CD14-positive monocyte (primary cell): ENCODE data around the gene GSKIP. TPM values are rescaled to one million over a fixed set of nuclear protein-coding genes. Genes with fewer than 3 reads are reported as not detected.

Experiments
- DNase-seq, 3 donors: peaks; one replicate each; pipeline ENCODE4 v3.0.0-alpha.2; 2011 to 2022
- H2AFZ ChIP-seq: 2 replicates; pipeline ENCODE4 v1.6.0; 2012; ENCODE audit warnings: mild to moderate bottlenecking, low read depth, low read length, inconsistent platforms; ENCODE audit not compliant: insufficient read depth, poor library complexity, severe bottlenecking
- H3K27ac ChIP-seq, 2 donors: 1 replicate in 1 of 2; 2 replicates in 1 of 2; pipeline ENCODE4 v1.5.1; 2012 to 2013; ENCODE audit warnings: low read length in 2 of 2, control low read depth in 1 of 2, inconsistent platforms in 1 of 2, low read depth in 1 of 2, mild to moderate bottlenecking in 1 of 2
- H3K27me3 ChIP-seq, 2 donors: one replicate each; pipeline versions ENCODE4 v1.6.0 to v1.6.1; 2011 to 2013; ENCODE audit warnings: low read length in 2 of 2; ENCODE audit not compliant: control insufficient read depth in 2 of 2, insufficient read depth in 2 of 2
- H3K36me3 ChIP-seq, 2 donors: replicated peaks in 1 of 2; 1 replicate in 1 of 2; 2 replicates in 1 of 2; pipeline versions ENCODE4 v1.5.1 to v1.6.1; 2012 to 2013; ENCODE audit warnings: low read length in 2 of 2, control low read depth in 1 of 2, inconsistent platforms in 1 of 2, mild to moderate bottlenecking in 1 of 2; ENCODE audit not compliant: insufficient read depth in 2 of 2, control insufficient read depth in 1 of 2
- H3K4me1 ChIP-seq, 2 donors: 1 replicate in 1 of 2; 2 replicates in 1 of 2; pipeline versions ENCODE4 v1.5.1 to v1.6.1; 2012 to 2013; ENCODE audit warnings: low read length in 2 of 2, control low read depth in 1 of 2, inconsistent platforms in 1 of 2, mild to moderate bottlenecking in 1 of 2, moderate library complexity in 1 of 2; ENCODE audit not compliant: insufficient read depth in 2 of 2, control insufficient read depth in 1 of 2
- H3K4me2 ChIP-seq: replicated peaks from 2 replicates; pipeline ENCODE3; 2012; ENCODE audit warnings: low read length, moderate library complexity, mild to moderate bottlenecking; ENCODE audit not compliant: poor library complexity, severe bottlenecking; ENCODE audit errors: extremely low read depth
- H3K4me3 ChIP-seq, 3 experiments: fragments of 200-600 bp in 1 of 3; sonication (generic) in 1 of 3; replicated peaks in 1 of 3; 1 replicate in 2 of 3; 2 replicates in 1 of 3; pipeline ENCODE4 v1.5.1; 2011 to 2013; ENCODE audit warnings: low read length in 3 of 3, mild to moderate bottlenecking in 3 of 3, control low read depth in 2 of 3, low read depth in 2 of 3, inconsistent platforms in 1 of 3, moderate library complexity in 1 of 3
- H3K79me2 ChIP-seq: 2 replicates; pipeline ENCODE4 v1.6.0; 2012; ENCODE audit warnings: mild to moderate bottlenecking, control low read depth, inconsistent platforms, low read length, moderate library complexity; ENCODE audit not compliant: insufficient read depth
- H3K9ac ChIP-seq: 2 replicates; pipeline ENCODE4 v1.6.0; 2017; ENCODE audit warnings: low read length, mild to moderate bottlenecking; ENCODE audit not compliant: insufficient read depth, poor library complexity, severe bottlenecking
- H3K9me3 ChIP-seq, 2 donors: replicated peaks in 1 of 2; 1 replicate in 1 of 2; 2 replicates in 1 of 2; pipeline versions ENCODE4 v1.5.1 to v1.6.1; 2012 to 2013; ENCODE audit warnings: low read length in 2 of 2, control low read depth in 1 of 2; ENCODE audit not compliant: control insufficient read depth in 1 of 2, insufficient read depth in 1 of 2
- H4K20me1 ChIP-seq: 2 replicates; pipeline ENCODE4 v1.6.0; 2012; ENCODE audit warnings: mild to moderate bottlenecking, low read length, control low read depth, moderate library complexity; ENCODE audit not compliant: insufficient read depth
- H3K27ac Mint-ChIP-seq, 7 donors: one replicate each; pipeline ENCODE4 v1.8.0; 2020; ENCODE audit warnings: mild to moderate bottlenecking in 7 of 7, mixed read lengths in 7 of 7, moderate library complexity in 6 of 7, inconsistent platforms in 2 of 7
- H3K27me3 Mint-ChIP-seq, 3 donors: one replicate each; pipeline ENCODE4 v1.8.0; 2021 to 2022; ENCODE audit warnings: low read depth in 3 of 3, mild to moderate bottlenecking in 3 of 3, mixed read lengths in 3 of 3, moderate library complexity in 3 of 3, inconsistent platforms in 1 of 3
- H3K36me3 Mint-ChIP-seq, 2 donors: one replicate each; pipeline ENCODE4 v1.8.0; 2020; ENCODE audit warnings: mixed read lengths in 2 of 2, inconsistent platforms in 1 of 2, mild to moderate bottlenecking in 1 of 2
- H3K4me1 Mint-ChIP-seq: one replicate; pipeline ENCODE4 v1.8.0; 2020; ENCODE audit warnings: mild to moderate bottlenecking, mixed read lengths
- H3K4me3 Mint-ChIP-seq, 2 donors: one replicate each; pipeline ENCODE4 v1.8.0; 2020; ENCODE audit warnings: mild to moderate bottlenecking in 2 of 2, mixed read lengths in 2 of 2, moderate library complexity in 1 of 2
- H3K9me3 Mint-ChIP-seq, 7 donors: one replicate each; pipeline ENCODE4 v1.8.0; 2020 to 2022; ENCODE audit warnings: mixed read lengths in 7 of 7, mild to moderate bottlenecking in 6 of 7, moderate library complexity in 6 of 7, inconsistent platforms in 2 of 7
- WGBS: methylation state at CpG from one replicate; pipeline ENCODE4 v1.1.5; 2013; ENCODE audit warnings: missing lambda C conversion rate; ENCODE audit not compliant: insufficient coverage; 5-methylcytosine and 5-hydroxymethylcytosine counted together
- intact Hi-C, 2 donors: fragments of 100-400 bp; cut with micrococcal nuclease; formaldehyde crosslinking; loops; one replicate each; pipeline versions ENCODE4 v1.15.0 to v1.15.1; 2023
- polyA plus RNA-seq, 3 donors: library from polyadenylated mRNA; depleted of rRNA in 1 of 3; unstranded in 2 of 3; stranded (reverse) in 1 of 3; fragments of 300-500 nt in 2 of 3; fragments of >200 nt in 1 of 3; fragmentation: Illumina TruSeq in 2 of 3; gene quantifications; 1 replicate in 2 of 3; 2 replicates in 1 of 3; pipeline ENCODE4 v1.2.3, GENCODE V29; 2012 to 2021
- TF ChIP-seq, protein P1 (sequence below): fragments of 200-600 bp; IDR thresholded peaks from one replicate; pipeline ENCODE4 v1.8.0; 2022; ENCODE audit warnings: antibody characterized with exemption, mild to moderate bottlenecking

GSKIP gene
- polyA plus RNA-seq, 3 donors = 3.1 to 24.7 (median 20.7) TPM

DNA sequence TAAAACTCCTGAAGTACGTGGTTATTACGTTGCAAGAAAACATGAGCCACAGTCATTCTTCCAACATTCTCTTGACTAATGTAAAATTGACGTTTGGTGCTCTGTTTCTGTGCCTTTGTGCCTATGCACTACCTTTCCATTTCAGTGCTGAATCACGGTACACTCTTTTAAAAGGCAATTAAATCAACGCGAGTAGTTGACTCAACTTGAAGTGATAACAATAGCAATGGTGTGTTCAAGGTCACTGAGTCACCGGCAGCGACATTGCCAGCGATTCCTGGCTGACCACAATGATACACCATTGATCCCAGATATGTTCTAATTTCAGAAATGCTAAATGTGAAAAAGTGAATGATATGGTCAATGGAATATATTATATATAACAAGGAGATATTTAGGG, 46.4 kb downstream of the GSKIP start:
- H3K4me1 ChIP-seq = no peaks in the 10 kb centered on the region
- TF ChIP-seq, protein P1, sequence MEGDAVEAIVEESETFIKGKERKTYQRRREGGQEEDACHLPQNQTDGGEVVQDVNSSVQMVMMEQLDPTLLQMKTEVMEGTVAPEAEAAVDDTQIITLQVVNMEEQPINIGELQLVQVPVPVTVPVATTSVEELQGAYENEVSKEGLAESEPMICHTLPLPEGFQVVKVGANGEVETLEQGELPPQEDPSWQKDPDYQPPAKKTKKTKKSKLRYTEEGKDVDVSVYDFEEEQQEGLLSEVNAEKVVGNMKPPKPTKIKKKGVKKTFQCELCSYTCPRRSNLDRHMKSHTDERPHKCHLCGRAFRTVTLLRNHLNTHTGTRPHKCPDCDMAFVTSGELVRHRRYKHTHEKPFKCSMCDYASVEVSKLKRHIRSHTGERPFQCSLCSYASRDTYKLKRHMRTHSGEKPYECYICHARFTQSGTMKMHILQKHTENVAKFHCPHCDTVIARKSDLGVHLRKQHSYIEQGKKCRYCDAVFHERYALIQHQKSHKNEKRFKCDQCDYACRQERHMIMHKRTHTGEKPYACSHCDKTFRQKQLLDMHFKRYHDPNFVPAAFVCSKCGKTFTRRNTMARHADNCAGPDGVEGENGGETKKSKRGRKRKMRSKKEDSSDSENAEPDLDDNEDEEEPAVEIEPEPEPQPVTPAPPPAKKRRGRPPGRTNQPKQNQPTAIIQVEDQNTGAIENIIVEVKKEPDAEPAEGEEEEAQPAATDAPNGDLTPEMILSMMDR = no peak
- Mint-ChIP-seq H3K36me3 (no peaks in the 10 kb centered on the region), H3K27me3 (peaks cover 0 to 5% (median 3%) of the 10 kb centered on the region in 3 donors), H3K4me1 (no peaks in the 10 kb centered on the region), H3K4me3 (no peak overlapping the region), H3K9me3 (peaks cover 0 to 2% (median 0%) of the 10 kb centered on the region in 7 donors), H3K27ac (no peak overlapping the region)
- H3K36me3 ChIP-seq = no peaks in the 10 kb centered on the region
- H2AFZ ChIP-seq = no peak overlapping the region
- no peaks in the 10 kb centered on the region for H4K20me1 ChIP-seq
- H3K27ac ChIP-seq = no peak overlapping the region
- no peaks in the 10 kb centered on the region for H3K79me2 ChIP-seq
- intact Hi-C loops = no loop called here
- no peak for DNase-seq
- H3K9me3 ChIP-seq = no peaks in the 10 kb centered on the region
- H3K4me3 ChIP-seq = no peak overlapping the region
- no peak overlapping the region for H3K9ac ChIP-seq
- no peaks in the 10 kb centered on the region for H3K27me3 ChIP-seq
- WGBS = 100% methylated on average over 2 of the region's 9 CpGs
- H3K4me2 ChIP-seq = no peak overlapping the region

DNA sequence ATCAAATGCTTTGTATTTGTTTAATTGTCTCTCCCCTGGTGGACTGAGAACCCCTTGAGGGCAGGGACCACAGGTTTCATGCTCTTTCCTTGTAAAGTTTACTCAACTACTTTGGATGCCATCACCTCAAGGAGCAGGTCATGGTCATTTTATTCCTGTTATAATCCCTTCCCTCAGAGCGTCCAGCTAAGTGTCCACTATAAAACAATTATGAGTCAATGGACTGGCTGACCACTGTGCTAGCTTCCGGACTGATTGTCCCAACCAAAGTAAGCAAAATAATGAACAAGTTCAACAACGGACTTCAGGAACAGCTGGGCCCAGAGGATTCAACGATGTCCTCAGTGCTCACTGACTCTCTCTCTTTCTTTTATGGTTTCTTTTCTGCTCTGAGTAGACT, 46.8 kb downstream of the GSKIP start:
- no peak overlapping the region for H3K27ac ChIP-seq
- no peaks in the 10 kb centered on the region for H3K4me1 ChIP-seq
- DNase-seq = no peak
- Mint-ChIP-seq H3K27ac (no peak overlapping the region), H3K9me3 (peaks cover 0 to 2% (median 0%) of the 10 kb centered on the region in 7 donors), H3K4me1 (no peaks in the 10 kb centered on the region), H3K36me3 (no peaks in the 10 kb centered on the region), H3K4me3 (no peak overlapping the region), H3K27me3 (peaks cover 0 to 5% (median 3%) of the 10 kb centered on the region in 3 donors)
- intact Hi-C loops = no loop called here
- no peaks in the 10 kb centered on the region for H4K20me1 ChIP-seq
- H3K79me2 ChIP-seq = no peaks in the 10 kb centered on the region
- H3K4me2 ChIP-seq = no peak overlapping the region
- no peaks in the 10 kb centered on the region for H3K9me3 ChIP-seq
- H3K4me3 ChIP-seq = no peak overlapping the region
- TF ChIP-seq, protein P1 = no peak
- no peaks in the 10 kb centered on the region for H3K27me3 ChIP-seq
- no peaks in the 10 kb centered on the region for H3K36me3 ChIP-seq
- WGBS = 97% methylated on average over 4 of the region's 4 CpGs
- H3K9ac ChIP-seq = no peak overlapping the region
- H2AFZ ChIP-seq = no peak overlapping the region
